Common myeloid progenitor, CD34-positive (primary cell): ENCODE data around the gene MATK.
"Not testable (repeated sequence)": the region's sequence is repeated elsewhere in the genome, so short reads cannot be mapped to it uniquely, and the experiment has no call there.

Experiments
- CTCF ChIA-PET: fragments of 350-600 bp; sonication (Branson Sonifier 250); formaldehyde crosslinking; loops from one replicate; lab custom pipeline; 2021; ENCODE audit warnings: antibody characterized with exemption; lab: Charles Lee
- POLR2A ChIA-PET: fragments of 350-600 bp; sonication (Branson Sonifier 250); formaldehyde crosslinking; loops from one replicate; lab custom pipeline; 2021; ENCODE audit warnings: antibody characterized with exemption; lab: Charles Lee
- DNase-seq, 3 donors: peaks; one replicate each; pipeline versions ENCODE4 v3.0.0 to v3.0.0-alpha.2; 2013
- H3K27ac ChIP-seq, 2 experiments: 1 replicate in 1 of 2; 2 replicates in 1 of 2; pipeline ENCODE4 v1.7.0; 2013; ENCODE audit warnings: inconsistent platforms in 2 of 2, low read length in 2 of 2, mild to moderate bottlenecking in 2 of 2, low read depth in 1 of 2, moderate library complexity in 1 of 2; ENCODE audit not compliant: severe bottlenecking in 2 of 2, insufficient read depth in 1 of 2, poor library complexity in 1 of 2
- H3K27me3 ChIP-seq, 5 experiments: replicated peaks in 2 of 5; 1 replicate in 3 of 5; 2 replicates in 2 of 5; pipeline versions ENCODE4 v1.6.1 to v1.7.0; 2013; ENCODE audit warnings: low read length in 4 of 5, mild to moderate bottlenecking in 2 of 5, moderate library complexity in 2 of 5, inconsistent platforms in 1 of 5; ENCODE audit not compliant: insufficient read depth in 5 of 5, control insufficient read depth in 4 of 5
- H3K36me3 ChIP-seq, 4 experiments: 1 replicate in 2 of 4; 2 replicates in 2 of 4; pipeline versions ENCODE4 v1.6.1 to v1.7.0; 2013; ENCODE audit warnings: low read length in 3 of 4, control low read depth in 1 of 4, mild to moderate bottlenecking in 1 of 4; ENCODE audit not compliant: control insufficient read depth in 4 of 4, insufficient read depth in 4 of 4
- H3K4me1 ChIP-seq, 4 experiments: 1 replicate in 3 of 4; 2 replicates in 1 of 4; pipeline versions ENCODE4 v1.6.1 to v1.7.1; 2013; ENCODE audit warnings: low read length in 3 of 4, mild to moderate bottlenecking in 3 of 4, control low read depth in 1 of 4, inconsistent platforms in 1 of 4, moderate library complexity in 1 of 4; ENCODE audit not compliant: control insufficient read depth in 4 of 4, insufficient read depth in 4 of 4; ENCODE audit errors: control extremely low read depth in 1 of 4
- H3K4me3 ChIP-seq, 7 experiments: 1 replicate in 4 of 7; 2 replicates in 3 of 7; pipeline versions ENCODE4 v1.5.1 to v1.7.0; 2013; ENCODE audit warnings: mild to moderate bottlenecking in 7 of 7, low read length in 6 of 7, moderate library complexity in 6 of 7, inconsistent platforms in 2 of 7, low read depth in 2 of 7, control low read depth in 1 of 7; ENCODE audit not compliant: insufficient read depth in 4 of 7, control insufficient read depth in 1 of 7; ENCODE audit errors: extremely low read depth in 1 of 7
- H3K9me3 ChIP-seq, 5 experiments: 1 replicate in 4 of 5; 2 replicates in 1 of 5; pipeline versions ENCODE4 v1.6.1 to v1.7.1; 2013; ENCODE audit warnings: low read length in 4 of 5, mild to moderate bottlenecking in 2 of 5, inconsistent platforms in 1 of 5, low read depth in 1 of 5, moderate library complexity in 1 of 5; ENCODE audit not compliant: control insufficient read depth in 4 of 5, insufficient read depth in 2 of 5; ENCODE audit errors: control extremely low read depth in 1 of 5
- WGBS: methylation state at CpG from one replicate; pipeline ENCODE4 v1.1.5; 2013; ENCODE audit not compliant: insufficient coverage; 5-methylcytosine and 5-hydroxymethylcytosine counted together

The MATK gene

GRCh38 chr19:3817761-3818160, 31.6 kb upstream of the MATK start:
- no peak overlapping the region for H3K4me3 ChIP-seq
- H3K36me3 ChIP-seq: no peaks in the 10 kb centered on the region
- DNase-seq: no peak
- H3K9me3 ChIP-seq: no peaks in the 10 kb centered on the region
- H3K4me1 ChIP-seq: peaks cover 0 to 46% (median 22%) of the 10 kb centered on the region in 4 experiments
- ChIA-PET POLR2A (no interaction called here), CTCF (interaction anchor here (0.7 to 1.7 kb wide), 8 partner anchors 8 to 156 kb away, joined by 3 to 7 read pairs (median 4); partner anchors contain the start of gene MATK)
- WGBS: 98% methylated on average over 8 of the region's 8 CpGs
- H3K27ac ChIP-seq: no peak overlapping the region
- H3K27me3 ChIP-seq: no peaks in the 10 kb centered on the region

DNA sequence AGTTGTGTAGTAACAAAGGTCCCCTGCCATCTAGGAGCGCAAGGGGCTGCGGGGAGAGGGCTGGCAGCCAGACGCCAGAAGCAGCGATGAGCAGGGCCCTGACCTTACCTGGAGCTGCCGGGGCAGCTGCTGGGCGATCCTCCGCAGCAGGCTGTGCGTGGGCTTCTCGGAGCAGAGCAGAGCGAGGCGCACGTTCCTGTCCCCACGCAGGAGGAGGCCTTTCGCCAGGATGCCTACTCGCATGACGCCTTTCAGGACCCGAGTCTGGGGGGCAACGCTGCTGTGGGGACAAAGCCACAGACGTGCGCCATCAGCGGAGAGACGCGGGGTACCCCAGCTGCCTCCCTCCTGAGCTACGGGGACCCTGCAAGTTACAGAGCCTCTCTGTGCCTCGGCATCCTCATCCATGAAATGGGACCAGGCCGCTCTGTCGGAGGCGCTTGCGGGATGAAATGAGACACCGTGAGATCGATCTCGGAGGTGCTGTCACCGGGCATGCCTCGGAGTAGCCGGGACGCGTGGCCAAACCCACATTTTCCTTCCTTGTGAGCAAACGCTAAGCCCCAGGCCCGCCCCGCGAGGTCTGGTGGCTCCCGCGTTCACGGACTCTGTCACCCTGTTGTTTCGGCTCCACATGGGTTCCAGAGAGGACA, 30.5 kb upstream of the MATK start:
- Histone ChIP-seq H3K4me3 (no peak overlapping the region), H3K9me3 (no peaks in the 10 kb centered on the region), H3K36me3 (no peaks in the 10 kb centered on the region), H3K4me1 (peaks cover 2 to 55% (median 27%) of the 10 kb centered on the region in 4 experiments), H3K27me3 (no peaks in the 10 kb centered on the region), H3K27ac (no peak overlapping the region)
- ChIA-PET CTCF (interaction anchor here (1.2 kb wide), 1 partner anchor 14 kb away, joined by 3 read pairs; no protein-coding TSS in a partner anchor), POLR2A (no interaction called here)
- DNase-seq: no peak
- WGBS: 95% methylated on average over 43 of the region's 45 CpGs

DNA sequence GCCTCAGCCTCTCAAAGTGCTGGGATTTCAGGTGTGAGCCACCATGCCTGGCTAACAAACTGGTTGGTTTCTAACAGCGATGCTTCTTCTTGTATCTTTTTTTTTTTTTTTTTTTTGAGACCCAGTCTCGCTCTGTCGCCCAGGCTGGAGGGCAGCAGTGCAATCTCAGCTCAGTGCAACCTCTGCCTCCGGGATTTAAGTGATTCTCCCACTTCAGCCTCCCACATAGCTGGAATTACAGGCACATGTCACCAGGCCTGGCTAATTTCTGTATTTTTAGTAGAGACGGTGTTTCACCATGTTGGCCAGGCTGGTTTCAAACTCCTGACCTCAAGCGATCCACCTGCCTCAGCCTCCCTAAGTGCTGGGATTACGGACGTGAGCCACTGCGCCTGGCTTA, 30.0 kb upstream of the MATK start:
- POLR2A ChIA-PET: interaction anchor here (0.6 kb wide), 1 partner anchor 1697 kb away, joined by 3 read pairs; no protein-coding TSS in a partner anchor
- not testable (repeated sequence) for H3K27ac ChIP-seq, H3K27me3 ChIP-seq, H3K9me3 ChIP-seq, H3K36me3 ChIP-seq, H3K4me3 ChIP-seq, DNase-seq
- peaks cover 2 to 56% (median 29%) of the 10 kb centered on the region in 4 experiments for H3K4me1 ChIP-seq
- WGBS: 98% methylated on average over 8 of the region's 9 CpGs
- CTCF ChIA-PET: interaction anchor here (1.1 to 1.2 kb wide), 2 partner anchors 14 to 54 kb away, joined by 3 to 6 read pairs; partner anchors contain the start of gene MRPL54

DNA sequence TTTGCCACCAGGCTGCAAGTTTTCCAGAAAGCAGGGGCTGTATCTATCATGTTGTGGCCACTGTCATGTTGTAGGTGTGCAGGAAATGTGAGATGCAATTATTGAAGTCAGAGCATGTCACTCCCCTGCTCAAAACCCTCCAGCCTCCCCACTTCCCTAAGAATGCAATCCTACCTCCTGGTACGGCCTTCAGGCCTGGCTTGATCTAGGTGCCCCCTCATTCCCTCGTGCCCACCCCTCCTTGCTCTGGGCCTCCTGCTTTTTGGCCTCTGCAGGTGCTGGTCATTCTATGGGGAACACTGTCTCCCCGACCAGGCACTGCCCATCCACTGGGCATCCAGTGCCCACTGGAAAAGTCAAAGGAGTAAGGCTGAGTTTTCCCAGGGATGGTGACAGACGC, 28.5 kb upstream of the MATK start:
- no peaks in the 10 kb centered on the region for H3K9me3 ChIP-seq
- ChIA-PET POLR2A (no interaction called here), CTCF (no interaction called here)
- H3K4me1 ChIP-seq: peaks cover 2 to 60% (median 31%) of the 10 kb centered on the region in 4 experiments
- no peak overlapping the region for H3K4me3 ChIP-seq
- H3K27me3 ChIP-seq: no peaks in the 10 kb centered on the region
- H3K27ac ChIP-seq: no peak overlapping the region
- no peaks in the 10 kb centered on the region for H3K36me3 ChIP-seq
- 96% methylated on average over 4 of the region's 4 CpGs for WGBS
- DNase-seq: no peak

DNA sequence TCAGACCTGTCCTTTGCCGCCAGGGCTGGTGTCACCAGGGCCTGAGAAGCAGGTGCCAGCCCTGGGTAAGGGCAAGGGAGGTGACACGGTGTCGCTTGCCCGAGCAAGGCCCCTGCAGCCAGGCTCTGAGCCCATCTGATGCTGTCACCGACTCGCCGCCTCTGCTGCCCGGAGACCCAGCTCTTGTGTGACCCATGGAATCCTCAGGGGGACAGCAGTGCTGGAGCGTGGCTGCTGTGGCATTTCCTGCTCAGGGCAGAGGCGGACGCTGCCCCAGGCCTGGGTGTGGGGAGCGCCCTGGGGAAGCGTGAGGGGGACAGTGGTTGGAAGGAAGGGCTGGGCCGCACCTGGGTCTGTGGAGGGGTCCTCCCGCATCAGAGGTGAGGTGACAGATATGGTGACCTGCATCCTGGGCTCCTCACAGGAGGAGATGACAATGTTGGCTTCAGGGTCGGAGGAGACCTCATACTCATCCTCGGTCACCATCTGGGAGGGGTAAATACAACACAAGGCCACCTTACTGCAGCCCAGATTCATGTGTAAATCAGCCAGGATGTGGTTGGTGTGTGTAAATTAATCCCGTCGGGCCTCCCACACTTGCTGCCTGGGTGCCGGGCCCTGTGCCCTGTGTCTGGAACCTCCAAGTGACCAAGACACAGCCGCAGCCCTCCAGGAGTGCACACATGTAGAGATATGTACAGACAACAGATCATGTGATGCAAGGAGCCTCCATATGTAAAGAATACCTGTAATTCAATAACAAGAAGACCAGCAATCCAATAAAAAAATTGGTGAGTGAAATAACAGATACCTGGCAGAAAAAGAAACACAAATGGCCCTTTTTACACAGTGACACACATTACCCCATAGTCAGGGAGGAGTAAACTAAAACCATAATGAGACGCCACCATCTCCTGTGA, 27.6 kb upstream of the MATK start:
- ChIA-PET POLR2A (no interaction called here), CTCF (interaction anchor here (2.7 kb wide), 1 partner anchor 9 kb away, joined by 17 read pairs; no protein-coding TSS in a partner anchor)
- Histone ChIP-seq H3K27me3 (no peaks in the 10 kb centered on the region), H3K36me3 (no peaks in the 10 kb centered on the region), H3K4me3 (no peak overlapping the region), H3K4me1 (peaks cover 2 to 59% (median 28%) of the 10 kb centered on the region in 4 experiments), H3K9me3 (no peaks in the 10 kb centered on the region), H3K27ac (no peak overlapping the region)
- DNase-seq: no peak
- WGBS: 84% methylated on average over 18 of the region's 22 CpGs

DNA sequence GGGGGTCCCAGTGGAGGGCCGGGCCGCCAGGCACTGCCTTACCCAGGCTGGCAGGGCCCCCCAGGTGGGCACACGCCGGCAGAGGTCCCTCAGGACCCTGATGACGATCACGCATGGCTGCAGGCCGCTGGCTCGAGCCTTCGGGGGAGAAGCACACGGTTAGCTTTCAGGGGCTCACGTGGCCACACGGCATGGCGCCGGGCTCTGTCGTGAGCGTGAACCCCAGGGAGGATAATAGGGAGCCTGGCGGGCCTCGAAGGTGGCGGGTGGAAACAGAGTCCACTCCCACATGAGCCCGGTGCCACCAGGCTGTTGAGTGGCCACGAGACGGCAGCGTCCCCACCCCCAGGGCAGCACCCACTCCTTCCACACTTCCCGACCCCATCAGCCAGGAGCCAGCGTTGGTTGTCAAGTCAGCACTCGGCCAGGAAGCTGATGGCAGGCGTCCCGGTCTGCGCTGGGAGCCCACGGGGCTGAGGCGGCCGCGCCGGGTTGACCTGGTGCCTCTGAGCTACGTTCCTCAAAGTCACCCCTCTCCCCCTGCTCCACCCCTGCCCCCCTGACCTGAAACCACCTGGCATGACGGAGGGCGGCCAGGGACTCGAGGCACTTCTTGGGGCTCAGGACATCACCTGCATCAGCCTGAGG, 24.7 kb upstream of the MATK start:
- no peak for DNase-seq
- 83% methylated on average over 34 of the region's 38 CpGs for WGBS
- Histone ChIP-seq H3K9me3 (no peaks in the 10 kb centered on the region), H3K4me1 (peaks cover 2 to 58% (median 24%) of the 10 kb centered on the region in 4 experiments), H3K27me3 (no peaks in the 10 kb centered on the region), H3K4me3 (no peak overlapping the region), H3K27ac (no peak overlapping the region), H3K36me3 (no peaks in the 10 kb centered on the region)
- ChIA-PET CTCF (interaction anchor here (0.6 to 2.7 kb wide), 5 partner anchors 12 to 96 kb away, joined by 3 to 17 read pairs (median 3); partner anchors contain the start of gene MRPL54), POLR2A (no interaction called here)
